Activated T-cell treated with anti-CD3 and anti-CD28 coated beads, Interleukin-2, amount 50 U/mL, for 24 hours (primary cell): ENCODE data around the gene KRT3.

Source experiments
- DNase-seq: peaks from one replicate; pipeline ENCODE4 v3.0.0-alpha.2; 2020
- H3K27ac Mint-ChIP-seq: 2 replicates; pipeline ENCODE4 v1.8.0; 2020; ENCODE audit warnings: mild to moderate bottlenecking, mixed read lengths
- H3K27me3 Mint-ChIP-seq: 2 replicates; pipeline ENCODE4 v1.8.0; 2020; ENCODE audit warnings: mixed read lengths
- H3K36me3 Mint-ChIP-seq: 2 replicates; pipeline ENCODE4 v1.8.0; 2020; ENCODE audit warnings: low read depth, mixed read lengths
- H3K4me1 Mint-ChIP-seq: 2 replicates; pipeline ENCODE4 v1.8.0; 2020; ENCODE audit warnings: low read depth, mixed read lengths
- H3K4me3 Mint-ChIP-seq: 2 replicates; pipeline ENCODE4 v1.8.0; 2020; ENCODE audit warnings: mild to moderate bottlenecking, moderate library complexity, mixed read lengths
- H3K9me3 Mint-ChIP-seq: 2 replicates; pipeline ENCODE4 v1.8.0; 2020; ENCODE audit warnings: mixed read lengths

Gene KRT3

DNA sequence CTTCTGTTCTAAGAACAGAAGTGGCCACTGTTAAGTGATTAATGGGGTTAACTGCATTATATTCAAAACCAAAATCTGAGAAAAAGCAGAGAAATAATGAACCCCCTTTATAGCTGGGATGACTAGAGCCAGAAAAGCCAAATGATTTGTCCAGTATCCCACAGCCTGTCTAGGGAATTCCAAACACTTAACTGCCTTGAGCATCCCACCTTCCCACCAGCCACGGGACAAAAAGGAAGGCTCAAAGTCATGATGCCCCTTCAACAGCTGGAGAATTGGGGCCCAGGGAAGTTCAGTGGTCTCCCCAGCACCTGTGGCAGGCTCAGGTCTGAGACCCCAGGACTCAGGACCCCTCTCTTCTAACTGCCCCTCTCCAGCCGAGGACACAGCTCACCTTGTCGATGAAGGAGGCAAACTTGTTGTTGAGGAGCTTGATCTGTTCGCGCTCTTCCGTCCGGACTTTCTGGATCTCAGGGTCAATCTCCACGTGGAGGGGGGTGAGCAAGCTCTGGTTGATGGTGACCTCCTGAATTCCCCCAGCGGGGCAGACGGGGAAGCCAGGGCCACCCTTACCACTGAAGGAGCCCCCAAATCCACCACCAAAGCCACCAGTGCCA lies 17.4 kb upstream of the KRT3 start:
- Mint-ChIP-seq H3K4me1 (peaks cover 10% of the 10 kb centered on the region), H3K4me3 (no peak overlapping the region), H3K27me3 (no peaks in the 10 kb centered on the region), H3K27ac (no peak overlapping the region), H3K9me3 (no peaks in the 10 kb centered on the region), H3K36me3 (no peaks in the 10 kb centered on the region)
- no peak for DNase-seq

DNA sequence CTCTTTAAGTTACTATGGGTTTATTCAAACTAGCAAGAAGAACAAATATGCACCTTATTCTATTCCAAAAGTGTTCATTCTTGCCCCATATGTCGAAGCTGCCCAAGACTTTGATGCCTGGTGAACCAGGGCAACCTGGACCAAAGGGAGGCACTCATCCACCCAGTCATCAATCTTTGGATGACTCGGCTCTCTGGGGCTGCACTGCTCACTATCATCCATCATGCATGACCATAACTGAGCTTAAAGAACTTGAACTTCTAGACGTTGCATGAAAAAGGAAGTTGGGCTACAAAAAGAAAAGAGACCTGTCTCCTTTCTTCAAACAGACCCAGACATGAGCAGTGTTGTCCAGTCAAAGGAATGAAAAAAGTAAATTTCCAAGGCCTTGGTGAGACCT lies 16.8 kb upstream of the KRT3 start:
- H3K27ac Mint-ChIP-seq: no peak overlapping the region
- H3K4me3 Mint-ChIP-seq: no peak overlapping the region
- DNase-seq: no peak
- H3K27me3 Mint-ChIP-seq: no peaks in the 10 kb centered on the region
- peaks cover 5% of the 10 kb centered on the region for H3K4me1 Mint-ChIP-seq
- no peaks in the 10 kb centered on the region for H3K9me3 Mint-ChIP-seq
- no peaks in the 10 kb centered on the region for H3K36me3 Mint-ChIP-seq

DNA sequence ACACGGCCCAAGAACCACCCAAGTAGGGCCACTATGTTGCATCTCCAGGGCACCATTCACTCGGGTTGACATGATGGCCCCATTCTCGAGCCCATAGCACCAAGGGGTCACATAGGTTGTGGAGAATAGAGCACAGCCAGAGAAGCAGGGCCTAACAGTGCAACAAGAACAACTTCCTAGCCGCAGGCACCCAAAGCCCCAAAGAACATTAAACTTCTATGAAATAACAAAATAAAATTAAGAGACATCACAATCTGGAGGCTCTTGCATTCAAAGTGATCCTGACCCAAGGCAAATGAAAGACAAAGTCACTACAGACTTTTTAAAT lies 16.1 kb upstream of the KRT3 start:
- no peak overlapping the region for H3K27ac Mint-ChIP-seq
- no peaks in the 10 kb centered on the region for H3K36me3 Mint-ChIP-seq
- H3K27me3 Mint-ChIP-seq: no peaks in the 10 kb centered on the region
- no peak for DNase-seq
- H3K4me1 Mint-ChIP-seq: no peaks in the 10 kb centered on the region
- no peaks in the 10 kb centered on the region for H3K9me3 Mint-ChIP-seq
- H3K4me3 Mint-ChIP-seq: no peak overlapping the region

DNA sequence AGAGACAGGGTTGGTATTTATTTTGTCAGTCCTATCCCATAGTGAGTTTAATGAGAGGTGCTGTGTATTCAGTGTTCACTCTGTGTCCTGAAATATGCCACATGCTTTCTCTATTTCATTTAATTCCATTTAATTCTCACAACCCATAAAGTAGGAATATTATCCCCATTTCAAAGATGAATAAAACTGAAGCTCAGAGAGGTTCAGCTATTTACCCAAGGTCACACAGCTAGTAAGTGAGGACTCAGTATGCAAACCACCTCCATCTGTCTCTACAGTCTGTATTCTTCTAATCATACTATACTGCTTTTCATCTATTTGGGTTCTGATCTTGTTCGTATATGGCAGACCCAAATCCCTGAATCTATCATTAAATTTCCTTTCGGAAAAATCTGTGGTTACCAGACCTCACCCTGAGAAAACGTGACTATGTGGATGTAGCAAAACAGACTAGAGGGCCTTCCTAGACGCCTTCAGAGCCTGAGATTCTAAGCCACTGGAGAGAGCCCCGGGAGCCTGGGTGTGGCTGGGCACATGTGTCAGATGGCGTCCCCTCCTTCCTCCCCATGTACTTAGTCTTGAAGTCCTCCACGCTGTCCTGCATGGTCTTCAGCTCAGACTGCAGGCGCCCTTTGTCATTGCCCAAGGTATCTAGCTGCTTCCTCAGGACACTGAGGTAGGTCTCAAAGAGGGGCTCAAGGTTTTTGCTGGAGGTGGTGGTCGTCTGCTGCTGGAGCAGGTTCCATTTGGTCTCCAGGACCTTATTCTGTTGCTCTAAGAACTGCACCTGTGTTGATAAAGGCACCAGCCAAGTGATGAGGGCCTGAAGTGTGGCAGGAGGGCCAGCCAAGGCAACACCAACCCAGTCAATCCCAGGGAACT lies 15.5 kb upstream of the KRT3 start:
- no peaks in the 10 kb centered on the region for H3K36me3 Mint-ChIP-seq
- H3K4me3 Mint-ChIP-seq: no peak overlapping the region
- H3K4me1 Mint-ChIP-seq: no peaks in the 10 kb centered on the region
- DNase-seq: no peak
- H3K27me3 Mint-ChIP-seq: no peaks in the 10 kb centered on the region
- H3K27ac Mint-ChIP-seq: no peak overlapping the region
- H3K9me3 Mint-ChIP-seq: no peaks in the 10 kb centered on the region

DNA sequence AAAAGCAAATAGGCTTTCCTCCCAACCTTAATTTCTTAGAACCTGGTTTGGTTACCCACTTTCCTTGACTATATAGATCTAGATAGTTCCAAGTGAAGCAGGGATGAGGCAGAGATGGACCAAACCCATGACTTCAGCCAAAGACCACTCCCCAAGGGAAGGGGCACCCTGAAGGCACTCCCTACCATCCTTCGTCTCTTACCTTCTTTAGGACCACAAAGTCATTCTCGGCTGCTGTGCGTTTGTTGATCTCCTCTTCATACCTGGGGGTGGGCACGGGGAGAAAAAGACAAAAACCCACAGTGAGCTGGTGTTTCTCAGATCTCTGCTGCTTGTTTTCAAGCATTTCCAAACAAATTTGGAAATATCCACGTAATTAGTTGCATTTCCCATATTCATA lies 14.6 kb upstream of the KRT3 start:
- Mint-ChIP-seq H3K4me3 (no peak overlapping the region), H3K9me3 (no peaks in the 10 kb centered on the region), H3K27ac (no peak overlapping the region), H3K27me3 (no peaks in the 10 kb centered on the region), H3K4me1 (no peaks in the 10 kb centered on the region), H3K36me3 (no peaks in the 10 kb centered on the region)
- DNase-seq: no peak

DNA sequence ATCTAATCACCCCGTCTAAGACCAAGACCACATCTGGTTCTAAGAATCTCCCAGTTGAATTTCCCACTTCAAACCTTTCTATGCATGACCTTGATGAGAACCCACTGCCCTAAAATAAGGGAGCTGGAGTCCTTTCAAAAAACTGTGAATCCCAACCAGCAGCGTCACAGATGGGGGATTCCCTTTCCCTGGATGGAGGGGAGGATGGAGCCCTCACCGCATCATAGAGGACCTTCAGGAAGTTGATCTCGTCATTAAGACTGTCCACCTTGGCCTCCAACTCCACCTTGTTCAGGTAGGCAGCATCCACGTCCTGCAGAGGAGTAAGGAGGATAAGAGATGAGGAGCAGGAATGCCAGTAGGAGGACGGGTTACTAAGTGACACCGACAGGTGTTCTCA lies 13.2 kb upstream of the KRT3 start:
- no peaks in the 10 kb centered on the region for H3K36me3 Mint-ChIP-seq

DNA sequence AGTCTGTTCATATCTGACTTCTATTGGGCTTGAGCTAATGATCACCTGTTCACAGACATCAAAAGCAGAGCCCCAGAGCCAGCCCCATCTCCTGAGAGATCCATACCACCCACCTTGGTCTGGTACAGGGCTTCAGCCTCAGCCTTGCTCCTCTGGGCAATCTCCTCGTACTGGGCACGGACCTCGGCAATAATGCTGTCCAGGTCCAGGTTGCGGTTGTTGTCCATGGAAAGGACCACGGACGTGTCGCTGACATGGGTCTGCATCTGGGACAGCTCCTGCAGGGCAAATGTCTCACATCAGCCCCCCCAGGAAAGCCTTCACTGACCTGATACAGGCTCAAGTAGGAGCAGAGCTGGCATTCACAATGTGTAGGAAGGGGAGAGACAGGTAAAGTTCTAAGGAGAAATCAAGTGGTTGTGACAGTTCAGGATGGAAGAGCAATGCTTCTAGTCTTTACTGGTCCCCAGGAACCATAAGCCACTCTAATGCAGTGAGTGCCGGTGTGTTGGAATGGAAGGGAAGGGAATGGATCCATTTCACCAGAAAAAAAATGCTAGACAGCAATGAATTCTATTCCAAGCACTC lies 12.8 kb upstream of the KRT3 start:
- Mint-ChIP-seq H3K27ac (no peak overlapping the region), H3K27me3 (no peaks in the 10 kb centered on the region), H3K9me3 (no peaks in the 10 kb centered on the region), H3K36me3 (no peaks in the 10 kb centered on the region), H3K4me3 (no peak overlapping the region), H3K4me1 (no peaks in the 10 kb centered on the region)
- no peak for DNase-seq

More for the DNA sequence above, 13.2 kb upstream of the KRT3 start:
- Mint-ChIP-seq H3K27me3 (no peaks in the 10 kb centered on the region), H3K4me3 (no peak overlapping the region), H3K27ac (no peak overlapping the region), H3K9me3 (no peaks in the 10 kb centered on the region), H3K4me1 (no peaks in the 10 kb centered on the region)
- DNase-seq: no peak

DNA sequence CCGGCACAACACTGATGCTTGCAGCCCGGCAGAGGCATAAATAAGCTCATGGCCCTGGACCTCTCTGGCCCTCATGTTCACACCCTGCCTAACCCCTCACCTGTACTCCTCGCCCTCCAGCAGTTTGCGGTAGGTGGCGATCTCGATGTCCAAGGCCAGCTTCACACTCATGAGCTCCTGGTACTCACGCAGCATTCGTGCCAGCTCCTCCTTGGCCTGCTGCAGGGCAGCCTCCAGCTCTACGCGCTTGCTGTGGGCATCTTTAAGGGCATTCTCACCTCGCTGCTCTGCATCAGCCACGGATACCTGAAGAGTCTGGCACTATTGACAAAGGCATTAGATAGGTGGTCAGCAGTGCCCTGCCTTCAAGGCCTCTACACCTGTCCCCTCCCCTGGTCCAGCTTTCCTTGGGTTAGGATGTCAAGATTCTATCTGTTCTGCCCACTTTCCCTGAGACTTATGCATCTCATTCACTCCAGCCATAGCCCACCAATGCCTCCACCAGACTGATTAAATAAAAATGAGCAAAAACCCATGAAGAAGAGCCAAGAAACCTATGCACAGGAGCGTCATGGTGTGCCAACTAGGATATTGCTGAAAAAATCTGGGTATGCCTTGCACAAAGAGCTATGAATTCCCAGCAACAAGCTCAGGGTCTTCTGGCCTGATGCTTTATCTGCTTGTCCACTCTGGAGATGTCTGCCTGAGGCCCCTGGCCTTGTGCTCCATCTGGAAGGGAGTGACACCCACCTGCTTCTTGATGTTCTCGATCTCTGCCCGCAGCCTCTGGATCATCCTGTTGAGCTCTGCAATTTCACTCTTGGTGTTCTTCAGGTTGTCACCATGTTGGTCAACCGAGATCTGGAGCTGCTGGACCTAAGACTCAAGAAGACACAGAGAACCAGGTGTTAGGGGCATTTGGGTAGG lies 11.9 kb upstream of the KRT3 start:
- no peaks in the 10 kb centered on the region for H3K27me3 Mint-ChIP-seq
- no peak for DNase-seq
- H3K9me3 Mint-ChIP-seq: no peaks in the 10 kb centered on the region
- H3K4me1 Mint-ChIP-seq: no peaks in the 10 kb centered on the region
- H3K36me3 Mint-ChIP-seq: no peaks in the 10 kb centered on the region
- H3K4me3 Mint-ChIP-seq: no peak overlapping the region
- no peak overlapping the region for H3K27ac Mint-ChIP-seq

DNA sequence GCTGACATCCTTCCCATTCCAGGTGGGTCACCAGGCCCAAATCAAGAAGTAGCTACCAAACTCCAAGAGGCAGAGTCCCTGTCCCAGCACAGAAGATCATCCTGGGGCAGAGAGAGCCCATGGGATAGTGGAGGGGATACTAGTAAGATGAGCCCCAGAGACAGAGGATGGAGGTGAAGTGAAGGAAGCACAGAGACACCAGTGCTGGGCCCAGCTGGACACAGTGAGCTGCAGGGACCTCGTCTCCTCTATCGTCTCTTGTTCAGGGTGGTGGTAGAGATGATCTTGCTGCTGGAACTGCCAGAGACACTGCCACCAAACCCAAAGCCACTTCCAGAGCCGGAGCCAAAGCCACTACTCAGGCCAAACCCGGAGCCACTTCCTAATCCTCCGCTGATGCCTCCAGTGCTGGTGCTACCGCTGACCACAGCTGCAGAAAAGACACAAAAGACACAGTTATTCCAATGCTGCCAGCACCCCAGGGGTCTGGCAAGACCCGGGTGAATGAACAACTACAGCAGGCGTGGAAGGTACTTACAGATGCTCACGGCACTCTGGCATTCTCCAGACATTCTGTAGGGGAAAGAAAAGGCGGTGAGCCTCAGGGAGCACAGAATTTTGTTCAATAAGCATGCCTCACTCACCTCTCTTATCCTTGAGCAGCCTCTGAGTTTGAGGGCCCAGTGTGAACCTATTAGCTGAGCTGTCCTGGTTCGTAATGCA lies 11.1 kb upstream of the KRT3 start:
- Mint-ChIP-seq H3K4me1 (no peaks in the 10 kb centered on the region), H3K27ac (no peak overlapping the region), H3K9me3 (no peaks in the 10 kb centered on the region), H3K36me3 (no peaks in the 10 kb centered on the region), H3K27me3 (no peaks in the 10 kb centered on the region), H3K4me3 (no peak overlapping the region)
- DNase-seq: no peak

DNA sequence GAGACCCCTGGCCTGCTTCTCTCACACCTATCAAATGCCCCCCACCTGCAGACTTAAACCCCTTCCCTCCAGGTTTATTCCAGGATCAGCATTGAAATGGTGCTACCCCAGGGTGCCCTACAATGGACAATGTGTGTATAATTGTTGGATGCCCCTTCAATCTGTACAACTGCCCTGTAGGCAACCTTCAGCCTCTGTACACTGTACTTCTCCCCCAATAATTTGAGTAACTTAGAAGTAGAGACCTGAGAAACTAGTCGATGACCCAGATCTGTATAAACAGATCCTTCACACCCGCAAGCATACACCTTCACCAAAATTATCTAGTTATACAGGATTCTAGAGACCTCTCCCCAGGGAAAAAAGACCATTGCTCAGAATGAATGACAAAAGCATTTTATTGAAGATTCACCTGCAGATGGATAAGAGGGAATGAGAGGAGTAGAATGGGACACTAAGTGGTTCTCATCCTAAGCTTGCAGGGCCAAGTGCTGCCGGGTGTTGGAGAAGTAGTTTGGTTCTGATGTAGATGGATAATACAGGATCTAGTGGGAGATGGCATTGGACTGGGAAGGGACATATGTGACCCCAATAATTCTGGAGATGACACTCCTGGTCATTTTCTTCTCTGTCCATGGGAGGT lies 10.4 kb upstream of the KRT3 start:
- H3K27ac Mint-ChIP-seq: no peak overlapping the region
- no peaks in the 10 kb centered on the region for H3K9me3 Mint-ChIP-seq
- DNase-seq: no peak
- H3K27me3 Mint-ChIP-seq: no peaks in the 10 kb centered on the region
- no peaks in the 10 kb centered on the region for H3K36me3 Mint-ChIP-seq
- H3K4me1 Mint-ChIP-seq: no peaks in the 10 kb centered on the region
- H3K4me3 Mint-ChIP-seq: no peak overlapping the region

DNA sequence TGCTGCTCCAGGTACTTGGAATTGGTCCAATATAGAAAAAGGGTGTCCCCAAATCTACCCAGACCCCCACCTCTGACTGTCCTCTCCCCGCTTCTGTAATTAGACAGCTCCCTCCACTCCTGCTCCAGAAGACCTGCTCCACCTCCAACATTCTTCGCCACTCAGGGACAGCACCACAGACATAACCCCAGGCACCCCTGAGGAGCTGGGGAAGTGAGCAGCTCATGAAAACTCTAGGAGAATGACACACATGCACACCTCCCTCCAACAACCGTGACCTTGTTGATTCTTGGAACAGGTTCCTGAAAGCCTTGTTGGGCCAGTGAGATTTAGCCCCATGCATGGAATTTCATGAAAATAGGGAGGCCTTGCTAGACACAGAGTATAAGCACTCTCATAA lies 9.8 kb upstream of the KRT3 start:
- Mint-ChIP-seq H3K27ac (no peak overlapping the region), H3K9me3 (no peaks in the 10 kb centered on the region), H3K36me3 (no peaks in the 10 kb centered on the region), H3K4me3 (no peak overlapping the region), H3K4me1 (no peaks in the 10 kb centered on the region), H3K27me3 (no peaks in the 10 kb centered on the region)
- no peak for DNase-seq

DNA sequence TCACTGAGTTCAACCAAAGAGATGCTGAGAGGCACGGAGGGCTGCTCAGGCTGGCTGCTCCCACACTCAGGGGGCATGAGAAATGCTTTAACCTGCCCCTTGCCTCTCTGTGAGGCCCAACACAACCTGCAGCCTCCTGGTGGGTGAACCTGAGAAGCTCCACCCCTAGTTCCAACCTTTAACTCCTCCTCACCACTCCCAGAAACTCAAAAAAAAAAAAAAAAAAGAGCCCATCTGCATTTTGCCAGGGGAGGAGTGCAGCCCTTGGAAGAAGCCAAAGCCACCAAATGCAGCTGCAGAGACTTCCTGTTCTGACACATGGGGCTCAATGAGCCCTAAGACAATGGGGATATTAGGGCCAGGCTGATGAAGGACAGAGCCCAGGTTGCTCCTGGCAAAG lies 9.1 kb upstream of the KRT3 start:
- H3K9me3 Mint-ChIP-seq: no peaks in the 10 kb centered on the region
- no peak overlapping the region for H3K4me3 Mint-ChIP-seq
- H3K27me3 Mint-ChIP-seq: no peaks in the 10 kb centered on the region
- H3K4me1 Mint-ChIP-seq: no peaks in the 10 kb centered on the region
- H3K27ac Mint-ChIP-seq: no peak overlapping the region
- no peaks in the 10 kb centered on the region for H3K36me3 Mint-ChIP-seq
- DNase-seq: no peak

DNA sequence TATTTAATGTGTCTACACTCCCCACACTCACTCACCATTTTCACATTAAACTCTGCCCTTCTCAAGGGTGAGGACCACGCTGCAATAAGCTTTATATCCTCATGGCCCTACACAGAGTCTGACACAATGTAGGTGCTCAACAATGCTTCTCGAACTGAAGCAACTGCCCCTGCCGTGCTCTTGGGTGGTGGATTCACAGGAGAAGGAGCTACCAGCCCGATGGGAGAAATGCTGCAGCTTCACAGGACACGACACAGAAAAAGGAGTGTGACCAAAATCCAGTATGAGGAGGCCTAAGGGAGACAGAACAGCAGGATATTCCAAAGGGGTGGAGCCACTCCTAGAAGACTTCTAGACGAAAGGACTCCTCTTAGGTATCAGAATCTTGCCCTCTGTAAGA lies 6.5 kb upstream of the KRT3 start:
- DNase-seq: no peak
- H3K36me3 Mint-ChIP-seq: no peaks in the 10 kb centered on the region
- H3K9me3 Mint-ChIP-seq: no peaks in the 10 kb centered on the region
- no peaks in the 10 kb centered on the region for H3K4me1 Mint-ChIP-seq
- no peak overlapping the region for H3K27ac Mint-ChIP-seq
- H3K27me3 Mint-ChIP-seq: no peaks in the 10 kb centered on the region
- no peak overlapping the region for H3K4me3 Mint-ChIP-seq

DNA sequence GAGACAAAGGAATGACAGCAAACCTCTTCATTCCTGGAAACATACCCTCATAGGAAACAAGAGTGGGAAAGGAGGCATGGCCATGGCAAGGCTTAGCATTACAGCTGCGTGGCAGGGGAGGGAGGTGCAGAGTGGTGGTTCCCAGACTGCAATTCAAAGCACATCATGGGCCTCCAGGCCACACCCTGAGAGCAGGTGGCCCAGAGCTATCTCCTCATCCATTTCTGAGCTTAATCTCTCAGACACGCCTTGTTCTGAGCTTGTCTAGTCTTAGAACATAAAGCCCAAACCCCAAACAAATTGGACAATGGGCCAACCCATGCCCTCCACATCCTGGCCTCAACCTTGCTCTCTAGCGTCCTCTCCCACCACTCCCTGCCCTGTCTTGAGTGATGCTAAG lies 5.9 kb upstream of the KRT3 start:
- Mint-ChIP-seq H3K36me3 (no peaks in the 10 kb centered on the region), H3K27ac (no peak overlapping the region), H3K4me1 (no peaks in the 10 kb centered on the region), H3K9me3 (no peaks in the 10 kb centered on the region), H3K27me3 (no peaks in the 10 kb centered on the region), H3K4me3 (no peak overlapping the region)
- DNase-seq: no peak
